ENCODE results near the gene WDFY2. TPM values are rescaled to one million over a fixed set of nuclear protein-coding genes. Genes with fewer than 3 reads are reported as not detected.

The WDFY2 gene
- total and polyA plus RNA-seq, 2 of the 8 experiments (the other 6 are each of a cell fraction or from before 2014, with no cell fraction given): 13.9 to 29.0 TPM

GRCh38 chr13:51678420-51678819 lies 94.2 kb downstream of the WDFY2 start:
- Histone ChIP-seq H3K9me3 (ENCODE audit: insufficient read depth in 2 of 2, low read depth in 1 of 2, low read length in 1 of 2) (no peaks in the 10 kb centered on the region), H3K56ac (replicated peaks; ENCODE audit: insufficient read length, low read depth, low read length) (no peak overlapping the region), H3K9ac (replicated peaks in 1 of 4; ENCODE audit: extremely low read depth in 1 of 4, low read depth in 3 of 4, low read length in 3 of 4) (no peak overlapping the region), H2BK12ac (ENCODE audit: low read depth, low read length) (no peak overlapping the region), H4K20me1 (replicated peaks in 1 of 2; ENCODE audit: control insufficient read depth in 1 of 2, insufficient read depth in 2 of 2, low read length in 2 of 2) (no peaks in the 10 kb centered on the region), H3K27ac (ENCODE audit: low read depth, low read length) (no peak overlapping the region), H2AK5ac (ENCODE audit: low read depth, low read length) (no peak overlapping the region), H3K79me1 (ENCODE audit: low read depth, low read length) (peaks cover 2% of the 10 kb centered on the region; the same call in 1 of the 2 replicates), H2AFZ (ENCODE audit: low read length) (no peak overlapping the region), H3K4me2 (ENCODE audit: insufficient read depth in 1 of 2, low read depth in 2 of 2, low read length in 2 of 2) (no peak overlapping the region), H3K27me3 (replicated peaks in 1 of 4; ENCODE audit: control insufficient read depth in 3 of 4, extremely low read depth in 1 of 4, insufficient read depth in 3 of 4, low read length in 3 of 4) (no peaks in the 10 kb centered on the region), H3K4me3 (ENCODE audit: extremely low read depth in 1 of 4, insufficient read depth in 2 of 4, low read depth in 3 of 4, low read length in 4 of 4) (no peak overlapping the region), H3K4me1 (replicated peaks in 1 of 4; ENCODE audit: control insufficient read depth in 3 of 4, insufficient read depth in 4 of 4, low read length in 3 of 4) (peaks cover 0 to 4% (median 2%) of the 10 kb centered on the region in 4 experiments; a peak in 4 of 7 replicates), H3K18ac (ENCODE audit: extremely low read depth, low read length) (no peak overlapping the region), H3K36me3 (ENCODE audit: control insufficient read depth in 2 of 4, insufficient read depth in 4 of 4, low read length in 3 of 4) (no peaks in the 10 kb centered on the region; a peak in 1 of 8 replicates), H3K4ac (replicated peaks; ENCODE audit: insufficient read length, low read depth, low read length) (no peak overlapping the region), H3K14ac (ENCODE audit: insufficient read length) (no peak overlapping the region), H4K8ac (ENCODE audit: extremely low read depth, insufficient read depth, low read length) (no peak overlapping the region), H4K91ac (replicated peaks; ENCODE audit: insufficient read length, low read length) (no peak overlapping the region), H4K5ac (ENCODE audit: insufficient read length, low read depth, low read length) (no peak overlapping the region), H2BK15ac (ENCODE audit: low read length) (no peak overlapping the region), H3K23me2 (ENCODE audit: low read depth, low read length) (no peaks in the 10 kb centered on the region), H2BK5ac (ENCODE audit: low read depth, low read length) (no peak overlapping the region), H3K79me2 (ENCODE audit: control insufficient read depth in 1 of 2, insufficient read depth in 2 of 2, low read length in 2 of 2) (peaks cover 0 to 50% of the 10 kb centered on the region in 2 experiments; a peak in 2 of 4 replicates), H2BK120ac (replicated peaks; ENCODE audit: low read depth, low read length) (no peak overlapping the region), H2BK20ac (ENCODE audit: low read length) (no peak overlapping the region), H3K23ac (ENCODE audit: insufficient read length) (no peak overlapping the region)
- DNase-seq (ENCODE audit: low read depth in 1 of 2, low spot score in 2 of 2) (no peak), FAIRE-seq (no peak)
- CTCF ChIA-PET (ENCODE audit: partially characterized antibody): interaction anchor here (0.6 to 1.9 kb wide), 2 partner anchors 9 to 19 kb away, joined by 3 to 4 read pairs; no protein-coding TSS in a partner anchor
- TF ChIP-seq, protein P1, sequence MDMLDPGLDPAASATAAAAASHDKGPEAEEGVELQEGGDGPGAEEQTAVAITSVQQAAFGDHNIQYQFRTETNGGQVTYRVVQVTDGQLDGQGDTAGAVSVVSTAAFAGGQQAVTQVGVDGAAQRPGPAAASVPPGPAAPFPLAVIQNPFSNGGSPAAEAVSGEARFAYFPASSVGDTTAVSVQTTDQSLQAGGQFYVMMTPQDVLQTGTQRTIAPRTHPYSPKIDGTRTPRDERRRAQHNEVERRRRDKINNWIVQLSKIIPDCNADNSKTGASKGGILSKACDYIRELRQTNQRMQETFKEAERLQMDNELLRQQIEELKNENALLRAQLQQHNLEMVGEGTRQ (IDR thresholded peaks at IDR 0.05; ENCODE audit: low read length): no peak
- POLR2A ChIA-PET (ENCODE audit: partially characterized antibody): no interaction called here

All from H1 (cell line).